Heart left ventricle (tissue), 13 donors: ENCODE data around the gene PTPDC1.

Experiments
- POLR2A ChIP-seq, 2 donors: fragments of 450-650 bp; IDR thresholded peaks; one replicate each; pipeline ENCODE4 v1.6.1; 2017; ENCODE audit warnings: antibody characterized with exemption in 2 of 2, mild to moderate bottlenecking in 2 of 2, moderate library complexity in 2 of 2
- TF ChIP-seq, protein P1 (sequence below), 12 donors: fragments of 200-600 bp; sonication (generic) in 4 of 12; IDR thresholded peaks; one replicate each; pipeline versions ENCODE4 v1.5.0 to v1.8.0; 2018 to 2022; ENCODE audit warnings: antibody characterized with exemption in 12 of 12, mild to moderate bottlenecking in 5 of 12
- donor health status: ischemic (EF 13 %, LVEDD 7.1; RV severe dilation, severe dysfunction).
- donor health status: DM: no; HTN: yes; CAD: no.
- donor health status: DM: no; HTN: no; CAD: no.
- donor health status: ischemic (EF 25% LVEDD 6.9; RV normal size, moderate dysfunction).
- donor health status: ischemic (EF 25% LVEDD 5.7; RV mildly dilated, moderate dysfunction).
- donor health status: ischemic (EF 35%, LVEDD 5.7; RV mildly dilated, moderate dysfunction).
- donor health status: nonischemic (EF 11% LVEDD 7.7; RV severe dilation, severe dysfunction).
- donor health status: DM: yes; HTN: yes; CAD: no.
- donor health status: PGD.
- donor health status: ischemic (EF 29% LVEDD 5.4; RV normal size, mild dysfunction).
- donor health status: nonischemic (EF 23%, LVEDD 6.1; RV moderate dilation, normal function).

DNA sequence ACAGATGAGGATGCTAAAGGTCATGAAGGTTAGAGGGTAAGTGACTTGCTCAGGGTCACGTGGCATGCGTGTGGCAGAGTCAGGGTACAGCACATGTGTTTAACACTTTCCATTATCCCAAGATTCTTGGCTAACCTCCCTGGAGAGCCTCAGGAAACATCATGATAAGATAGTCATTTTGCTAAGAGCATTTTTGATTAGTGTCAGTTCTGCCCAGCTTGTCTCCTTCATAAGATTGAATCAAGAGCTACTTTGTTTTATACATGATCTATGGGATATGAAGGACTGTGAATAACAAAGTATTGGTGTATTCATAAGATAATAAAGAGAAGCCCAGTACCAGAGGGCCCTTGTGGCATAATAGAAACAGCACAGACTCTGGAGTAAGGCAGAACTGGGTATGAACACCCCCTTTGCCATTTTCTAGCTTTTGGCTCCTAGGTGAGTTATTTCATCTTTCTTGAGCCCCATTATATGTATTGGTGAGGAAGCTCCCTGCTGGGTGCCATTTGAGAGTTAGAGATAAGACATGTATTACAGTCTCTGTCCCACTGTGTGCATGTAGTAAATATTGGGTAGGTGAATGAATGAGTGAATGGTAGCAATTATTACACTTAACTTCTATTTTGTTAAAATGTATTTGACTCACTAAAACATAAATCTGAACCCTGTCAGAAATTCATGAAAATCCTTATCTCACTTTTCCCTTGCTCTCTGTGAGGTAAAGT lies 16.1 kb downstream of the PTPDC1 start:
- TF ChIP-seq, protein P1, sequence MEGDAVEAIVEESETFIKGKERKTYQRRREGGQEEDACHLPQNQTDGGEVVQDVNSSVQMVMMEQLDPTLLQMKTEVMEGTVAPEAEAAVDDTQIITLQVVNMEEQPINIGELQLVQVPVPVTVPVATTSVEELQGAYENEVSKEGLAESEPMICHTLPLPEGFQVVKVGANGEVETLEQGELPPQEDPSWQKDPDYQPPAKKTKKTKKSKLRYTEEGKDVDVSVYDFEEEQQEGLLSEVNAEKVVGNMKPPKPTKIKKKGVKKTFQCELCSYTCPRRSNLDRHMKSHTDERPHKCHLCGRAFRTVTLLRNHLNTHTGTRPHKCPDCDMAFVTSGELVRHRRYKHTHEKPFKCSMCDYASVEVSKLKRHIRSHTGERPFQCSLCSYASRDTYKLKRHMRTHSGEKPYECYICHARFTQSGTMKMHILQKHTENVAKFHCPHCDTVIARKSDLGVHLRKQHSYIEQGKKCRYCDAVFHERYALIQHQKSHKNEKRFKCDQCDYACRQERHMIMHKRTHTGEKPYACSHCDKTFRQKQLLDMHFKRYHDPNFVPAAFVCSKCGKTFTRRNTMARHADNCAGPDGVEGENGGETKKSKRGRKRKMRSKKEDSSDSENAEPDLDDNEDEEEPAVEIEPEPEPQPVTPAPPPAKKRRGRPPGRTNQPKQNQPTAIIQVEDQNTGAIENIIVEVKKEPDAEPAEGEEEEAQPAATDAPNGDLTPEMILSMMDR (IDR thresholded peaks at IDR 0.05), result no peak
- no peak for TF ChIP-seq POLR2A (IDR thresholded peaks at IDR 0.05)
